Breast epithelium (tissue), 3 donors: ENCODE measurements around the gene POP7.

Source experiments
- CTCF ChIP-seq, 3 donors: fragments of 450-650 bp; IDR thresholded peaks; one replicate each; pipeline ENCODE4 v1.5.1; 2016 to 2017; ENCODE audit warnings: antibody characterized with exemption in 3 of 3, mild to moderate bottlenecking in 3 of 3, moderate library complexity in 3 of 3
- POLR2A ChIP-seq: fragments of 450-650 bp; IDR thresholded peaks from one replicate; pipeline ENCODE4 v1.6.1; 2016; ENCODE audit warnings: antibody characterized with exemption, mild to moderate bottlenecking, moderate library complexity
- POLR2AphosphoS5 ChIP-seq, 3 donors: sonication (generic); formaldehyde crosslinking; IDR thresholded peaks; one replicate each; pipeline ENCODE4 v1.6.1; 2017; ENCODE audit warnings: antibody characterized with exemption in 3 of 3

DNA sequence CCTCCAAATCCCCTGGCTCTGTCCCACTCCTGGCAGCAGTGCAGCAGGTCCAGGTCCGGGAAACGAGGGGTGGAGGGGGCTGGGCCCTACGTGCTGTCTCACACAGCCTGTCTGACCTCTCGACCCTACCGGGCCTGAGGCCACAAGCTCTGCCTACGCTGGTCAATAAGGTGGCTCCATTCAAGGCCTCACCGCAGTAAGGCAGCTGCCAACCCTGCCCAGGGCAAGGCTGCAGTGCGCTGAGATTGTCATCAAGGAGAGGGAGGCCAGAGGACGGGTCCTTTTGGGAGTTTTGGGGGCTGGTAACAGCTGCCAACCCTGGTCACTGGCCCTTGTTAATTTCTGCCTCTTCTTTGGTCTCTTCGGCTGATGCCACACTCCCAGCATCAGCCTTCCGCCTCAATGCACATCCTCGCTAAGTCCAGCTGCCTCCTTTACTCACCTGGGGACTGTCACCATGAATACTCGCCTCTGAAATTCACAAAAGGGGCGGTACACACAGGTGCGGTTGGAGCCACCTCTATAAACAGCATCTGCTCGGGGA lies 17.9 kb downstream of the POP7 start:
- TF ChIP-seq CTCF (IDR thresholded peaks at IDR 0.05) (no peak), POLR2AphosphoS5 (IDR thresholded peaks at IDR 0.05) (no peak), POLR2A (no peak)
